GM12875 (cell line): ENCODE data around the gene MEX3A.

Source experiments
- H3K4me3 ChIP-seq: one replicate; pipeline ENCODE4 v1.5.1; 2011; ENCODE audit warnings: low read depth, low read length, control low read depth
- CTCF ChIP-seq: IDR thresholded peaks from 2 replicates; pipeline ENCODE4 v1.5.1; 2011; ENCODE audit warnings: low read depth, mild to moderate bottlenecking, control low read depth, inconsistent platforms, low read length, moderate library complexity, borderline replicate concordance; ENCODE audit not compliant: insufficient read depth

Gene MEX3A

DNA sequence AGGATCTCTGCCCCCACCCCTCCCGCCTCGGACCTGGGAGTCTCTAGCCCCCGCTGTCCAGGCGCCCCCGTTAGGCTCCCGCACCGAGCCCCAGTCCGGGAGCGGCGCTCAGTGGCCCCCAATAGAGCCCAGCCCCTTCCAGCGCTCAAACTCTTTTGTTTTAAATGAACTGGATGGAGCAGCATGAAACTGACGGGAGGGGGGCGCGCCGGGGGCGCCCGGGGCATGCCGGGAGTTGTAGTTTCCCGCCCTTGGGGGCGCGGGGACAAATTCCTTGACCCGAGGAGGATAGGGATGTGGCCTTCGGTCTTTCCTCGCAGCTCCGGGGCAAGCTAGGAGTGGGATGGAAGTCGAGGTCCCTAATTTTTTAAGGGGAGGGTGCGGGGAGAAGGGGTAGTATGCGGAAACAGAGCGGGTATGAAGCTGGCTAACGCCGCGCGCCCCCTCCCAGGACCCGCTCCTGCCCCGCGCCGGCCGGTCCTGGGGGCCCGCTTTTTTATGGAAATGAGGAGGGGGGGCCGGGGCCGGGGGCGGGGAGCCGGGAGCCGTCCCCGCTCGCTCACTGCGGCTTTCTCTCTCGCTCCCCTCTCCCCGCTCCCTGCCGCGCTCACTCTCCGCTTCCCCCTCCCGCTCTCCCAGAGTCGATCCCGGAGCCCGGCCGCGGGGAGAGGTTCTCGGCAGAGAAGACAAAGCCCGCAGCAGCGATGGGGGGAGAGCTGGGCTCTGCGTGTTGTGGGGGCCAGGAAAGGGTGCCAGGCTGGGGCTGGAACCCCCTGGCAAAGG is at the start of gene MEX3A:
MEX3A (minus strand) TSS at position 157 of the 783 bp plus-strand sequence. CDS start 467 bp downstream, outside the sequence.
- no peak for TF ChIP-seq CTCF

GRCh38 chr1:156130578-156130942 is 48.3 kb upstream of the MEX3A start:
- no peak for TF ChIP-seq CTCF

More for the DNA sequence above, at the start of gene MEX3A:
- peak within 1 kb of the TSS; percentile 69 for H3K4me3 ChIP-seq

GRCh38 chr1:156129687-156130577 is 47.7 kb upstream of the MEX3A start:
- peak; percentile 97 for TF ChIP-seq CTCF
- H3K4me3 ChIP-seq: no peak overlapping the region

More at GRCh38 chr1:156130578-156130942, 48.3 kb upstream of the MEX3A start:
- H3K4me3 ChIP-seq: no peak overlapping the region

- H3K4me3 ChIP-seq: no peak overlapping the region
- no peak for TF ChIP-seq CTCF
Measured at GRCh38 chr1:156128654-156129597, 46.7 kb upstream of the MEX3A start.

GRCh38 chr1:156128308-156128653 is 46.0 kb upstream of the MEX3A start:
- no peak for TF ChIP-seq CTCF
- H3K4me3 ChIP-seq: no peak overlapping the region

GRCh38 chr1:156126630-156127534 is 44.6 kb upstream of the MEX3A start:
- peak overlapping the region; percentile 34 for H3K4me3 ChIP-seq

More at GRCh38 chr1:156126630-156127534, 44.6 kb upstream of the MEX3A start:
- TF ChIP-seq CTCF: no peak
